Spinal cord (tissue), 10 donors: ENCODE results near the gene SLC16A8. TPM values are rescaled to one million over a fixed set of nuclear protein-coding genes. Genes with fewer than 3 reads are reported as not detected.
"Not testable (repeated sequence)": the region's sequence is repeated elsewhere in the genome, so short reads cannot be mapped to it uniquely, and the experiment has no call there.

Source experiments
- DNase-seq, 6 donors: peaks; one replicate each; pipeline versions ENCODE4 v3.0.0 to v3.0.0-alpha.2; 2013 to 2015; ENCODE audit warnings: low spot score in 6 of 6, low read depth in 4 of 6
- H3K27ac ChIP-seq: one replicate; pipeline ENCODE4 v1.5.1; 2013; ENCODE audit warnings: low read depth, low read length, control low read depth
- H3K27me3 ChIP-seq: one replicate; pipeline ENCODE4 v1.6.1; 2013; ENCODE audit warnings: low read length; ENCODE audit not compliant: control insufficient read depth, insufficient read depth
- H3K36me3 ChIP-seq: one replicate; pipeline ENCODE4 v1.6.1; 2013; ENCODE audit warnings: low read length; ENCODE audit not compliant: control insufficient read depth, insufficient read depth
- H3K4me1 ChIP-seq: one replicate; pipeline ENCODE4 v1.6.1; 2013; ENCODE audit warnings: low read length; ENCODE audit not compliant: control insufficient read depth, insufficient read depth
- H3K4me3 ChIP-seq: one replicate; pipeline ENCODE4 v1.5.1; 2013; ENCODE audit warnings: low read depth, low read length, control low read depth
- H3K9me3 ChIP-seq: one replicate; pipeline ENCODE4 v1.6.1; 2013; ENCODE audit warnings: low read length; ENCODE audit not compliant: control insufficient read depth, insufficient read depth
- WGBS: methylation state at CpG from one replicate; pipeline ENCODE4 v1.1.5; 2013; ENCODE audit warnings: missing lambda C conversion rate; ENCODE audit not compliant: insufficient coverage; 5-methylcytosine and 5-hydroxymethylcytosine counted together
- polyA plus RNA-seq, 2 donors: library from polyadenylated mRNA; unstranded; fragments of 120-200 nt; gene quantifications; one replicate each; pipeline ENCODE4 v1.2.1, GENCODE V29; 2013; ENCODE audit not compliant: insufficient read length in 2 of 2
- total RNA-seq, 2 donors: library from RNA; depleted of rRNA in 1 of 2; stranded (reverse); fragments of 120-200 nt in 1 of 2; fragments of >200 nt in 1 of 2; gene quantifications; one replicate each; pipeline versions ENCODE4 v1.2.3 to v1.2.4, GENCODE V29; 2013 to 2014
- donor health status: healthy.

The SLC16A8 gene
- total and polyA plus RNA-seq, 4 donors, result 2.0 to 7.9 (median 5.7) TPM

- peaks cover 20% of the 10 kb centered on the region for H3K36me3 ChIP-seq
- peaks cover 79% of the 10 kb centered on the region for H3K4me1 ChIP-seq
- 80% methylated on average over 1 of the region's 13 CpGs for WGBS
- not testable (repeated sequence) for H3K9me3 ChIP-seq, DNase-seq, H3K27me3 ChIP-seq, H3K4me3 ChIP-seq
- H3K27ac ChIP-seq, result peak overlapping the region; percentile 90
These were observed 46.4 kb downstream of the SLC16A8 start for GRCh38 chr22:38037367-38038150.

GRCh38 chr22:38036392-38037062 lies 47.5 kb downstream of the SLC16A8 start:
- peaks cover 20% of the 10 kb centered on the region for H3K36me3 ChIP-seq
- no peaks in the 10 kb centered on the region for H3K9me3 ChIP-seq
- peaks cover 82% of the 10 kb centered on the region for H3K4me1 ChIP-seq
- peak overlapping the region; percentile 64 for H3K27ac ChIP-seq
- no peak for DNase-seq
- 58% methylated on average over 9 of the region's 10 CpGs for WGBS
- no peak overlapping the region for H3K4me3 ChIP-seq
- no peaks in the 10 kb centered on the region for H3K27me3 ChIP-seq

GRCh38 chr22:38035530-38035885 lies 48.5 kb downstream of the SLC16A8 start:
- Histone ChIP-seq H3K9me3 (no peaks in the 10 kb centered on the region), H3K36me3 (peaks cover 20% of the 10 kb centered on the region), H3K4me1 (peaks cover 92% of the 10 kb centered on the region), H3K27ac (peak overlapping the region; percentile 92), H3K27me3 (no peaks in the 10 kb centered on the region), H3K4me3 (no peak overlapping the region)
- DNase-seq, result no peak
- 72% methylated on average over 7 of the region's 9 CpGs for WGBS

DNA sequence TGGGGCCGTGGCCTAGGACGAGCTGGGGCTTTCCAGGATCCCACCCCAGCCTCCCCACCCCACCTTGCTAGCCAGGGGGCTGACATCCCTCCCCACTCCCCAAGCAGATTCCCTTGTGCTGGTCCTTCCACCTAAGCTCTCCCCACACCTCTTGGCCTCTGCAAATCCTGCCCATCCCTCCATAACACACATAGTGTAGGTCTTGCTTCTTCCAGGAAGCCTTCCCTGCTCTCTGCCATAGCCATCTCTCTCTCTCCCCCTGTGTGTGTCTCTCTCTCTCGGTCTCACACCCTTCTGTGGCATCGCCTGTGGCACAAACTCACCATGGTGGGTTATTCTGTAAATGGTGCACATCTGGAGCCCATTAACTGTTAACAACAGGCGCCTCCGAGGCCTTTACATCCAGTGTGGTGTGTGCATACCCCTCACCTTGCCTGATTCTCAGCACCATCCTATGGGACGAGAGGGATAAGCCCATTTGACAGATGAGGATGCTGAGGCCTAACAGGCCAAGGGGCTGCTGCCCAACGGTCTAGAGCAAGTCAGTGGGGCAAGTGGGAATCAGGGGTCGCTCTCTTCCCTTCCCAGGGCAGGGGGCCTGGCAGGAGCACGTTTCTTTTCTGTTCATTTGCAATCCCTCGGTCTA lies 49.0 kb downstream of the SLC16A8 start:
- no peaks in the 10 kb centered on the region for H3K27me3 ChIP-seq
- H3K4me3 ChIP-seq, result no peak overlapping the region
- 75% methylated on average over 5 of the region's 11 CpGs for WGBS
- H3K4me1 ChIP-seq, result peaks cover 93% of the 10 kb centered on the region
- DNase-seq, result no peak
- peaks cover 20% of the 10 kb centered on the region for H3K36me3 ChIP-seq
- peak overlapping the region; percentile 92 for H3K27ac ChIP-seq
- H3K9me3 ChIP-seq, result no peaks in the 10 kb centered on the region

GRCh38 chr22:38034278-38034882 lies 49.6 kb downstream of the SLC16A8 start:
- peak overlapping the region; percentile 92 for H3K27ac ChIP-seq
- no peaks in the 10 kb centered on the region for H3K9me3 ChIP-seq
- peaks cover 93% of the 10 kb centered on the region for H3K4me1 ChIP-seq
- 36% methylated on average over 12 of the region's 15 CpGs for WGBS
- no peak overlapping the region for H3K4me3 ChIP-seq
- no peaks in the 10 kb centered on the region for H3K27me3 ChIP-seq
- DNase-seq, result peak in 2 of 6 donors; percentile 29 to 83
- H3K36me3 ChIP-seq, result peaks cover 17% of the 10 kb centered on the region

GRCh38 chr22:38033522-38034277 lies 50.3 kb downstream of the SLC16A8 start:
- peaks cover 17% of the 10 kb centered on the region for H3K36me3 ChIP-seq
- no peaks in the 10 kb centered on the region for H3K9me3 ChIP-seq
- no peak overlapping the region for H3K4me3 ChIP-seq
- H3K27ac ChIP-seq, result peak overlapping the region; percentile 92
- 38% methylated on average over 27 of the region's 27 CpGs for WGBS
- peak in 2 of 6 donors; percentile 37 to 84 for DNase-seq
- H3K4me1 ChIP-seq, result peaks cover 91% of the 10 kb centered on the region
- H3K27me3 ChIP-seq, result no peaks in the 10 kb centered on the region

DNA sequence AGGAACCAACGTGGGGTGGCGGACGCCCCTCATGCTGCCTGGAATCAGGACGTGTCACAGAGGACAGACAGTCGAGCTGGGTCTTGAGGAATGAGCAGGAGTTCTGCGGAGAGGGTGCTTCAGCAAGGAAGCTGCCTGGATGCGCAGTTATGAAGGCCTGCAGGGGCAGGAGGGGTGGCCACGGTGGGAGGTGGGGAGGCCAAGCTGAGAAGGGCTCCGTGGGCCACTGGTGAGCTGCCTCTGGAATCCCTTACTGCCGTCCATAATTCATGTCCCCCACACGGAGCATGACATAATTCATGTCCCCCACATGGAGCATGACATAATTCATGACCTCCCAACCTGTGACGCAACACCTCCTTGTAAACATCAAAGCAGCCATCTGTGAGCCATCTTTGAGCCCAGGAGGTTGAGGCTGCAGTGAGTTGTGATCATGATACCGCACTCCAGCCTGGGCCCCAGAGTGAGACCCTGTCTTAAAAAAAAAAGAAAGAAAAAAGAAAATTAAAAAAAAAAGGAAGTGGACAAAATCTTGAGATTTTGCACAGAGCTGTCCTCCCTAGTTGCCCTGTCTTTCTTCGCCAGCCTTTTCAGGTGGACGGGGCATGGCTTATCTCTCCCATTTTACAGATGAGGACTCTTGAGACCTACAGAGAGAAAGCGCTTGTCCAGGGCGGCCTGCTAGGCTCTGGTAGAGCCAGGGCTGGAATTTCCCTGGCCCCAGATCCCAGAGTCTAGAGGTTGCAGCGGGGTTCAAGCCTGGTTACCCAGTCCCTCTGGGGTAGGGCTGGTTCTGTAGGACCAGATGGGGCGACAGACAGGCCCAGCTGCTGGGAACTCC lies 51.1 kb downstream of the SLC16A8 start:
- peak in 1 of 6 donors; percentile 50 for DNase-seq
- Histone ChIP-seq H3K4me3 (no peak overlapping the region), H3K27me3 (no peaks in the 10 kb centered on the region), H3K4me1 (peaks cover 94% of the 10 kb centered on the region), H3K27ac (peak overlapping the region; percentile 92), H3K36me3 (peaks cover 16% of the 10 kb centered on the region), H3K9me3 (no peaks in the 10 kb centered on the region)
- 90% methylated on average over 14 of the region's 19 CpGs for WGBS

DNA sequence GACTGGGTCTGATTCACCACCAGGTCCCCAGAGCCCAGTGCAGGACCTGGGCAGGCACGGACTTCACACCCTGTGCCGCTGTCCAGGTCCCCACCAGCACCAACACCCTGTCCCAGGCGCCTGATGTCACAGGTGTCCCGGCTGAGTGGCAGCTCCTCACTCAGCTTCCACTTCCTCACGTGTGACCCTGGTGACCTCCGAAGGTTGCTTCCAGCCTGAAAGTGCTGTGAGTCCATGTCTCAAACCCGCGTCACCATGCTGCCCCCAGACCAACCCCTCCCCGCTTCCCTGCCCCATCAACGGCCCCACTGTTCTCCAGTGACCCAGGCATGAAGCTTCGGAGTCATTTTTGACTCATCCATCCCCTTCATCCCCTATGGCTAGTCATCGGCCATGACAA lies 52.5 kb downstream of the SLC16A8 start:
- 81% methylated on average over 12 of the region's 12 CpGs for WGBS
- H3K4me1 ChIP-seq, result peaks cover 97% of the 10 kb centered on the region
- H3K4me3 ChIP-seq, result no peak overlapping the region
- H3K9me3 ChIP-seq, result no peaks in the 10 kb centered on the region
- no peak for DNase-seq
- peaks cover 19% of the 10 kb centered on the region for H3K36me3 ChIP-seq
- H3K27me3 ChIP-seq, result no peaks in the 10 kb centered on the region
- H3K27ac ChIP-seq, result peak overlapping the region; percentile 92
